ENCODE measurements around the gene PRDM13.
"Not testable (repeated sequence)": the region's sequence is repeated elsewhere in the genome, so short reads cannot be mapped to it uniquely, and the experiment has no call there.

PRDM13 gene

GRCh38 chr6:99622044-99622443 is 15.4 kb downstream of the PRDM13 start:
- not testable (repeated sequence) for DNase-seq (ENCODE audit: low read depth, low spot score)

- DNase-seq (ENCODE audit: low read depth, low spot score): no peak
Measured at GRCh38 chr6:99629293-99629692, 22.7 kb downstream of the PRDM13 start.

GRCh38 chr6:99637629-99638028 is 31.0 kb downstream of the PRDM13 start:
- no peak for DNase-seq (ENCODE audit: low read depth, low spot score)

GRCh38 chr6:99638358-99638757 is 31.7 kb downstream of the PRDM13 start:
- DNase-seq (ENCODE audit: low read depth, low spot score): not testable (repeated sequence)

GRCh38 chr6:99641270-99641669 is 34.6 kb downstream of the PRDM13 start:
- DNase-seq (ENCODE audit: low read depth, low spot score): no peak

GRCh38 chr6:99645986-99646385 is 39.4 kb downstream of the PRDM13 start:
- DNase-seq (ENCODE audit: low read depth, low spot score): no peak

- DNase-seq (ENCODE audit: low read depth, low spot score): not testable (repeated sequence)
Measured at GRCh38 chr6:99650091-99650571, 43.5 kb downstream of the PRDM13 start.

GRCh38 chr6:99660206-99660605 is 53.6 kb downstream of the PRDM13 start:
- no peak for DNase-seq (ENCODE audit: low read depth, low spot score)

- no peak for DNase-seq (ENCODE audit: low read depth, low spot score)
Measured at GRCh38 chr6:99661870-99662269, 55.2 kb downstream of the PRDM13 start.

GRCh38 chr6:99662616-99663015 is 56.0 kb downstream of the PRDM13 start:
- no peak for DNase-seq (ENCODE audit: low read depth, low spot score)
